ENCODE measurements around the gene H1-8. TPM values are rescaled to one million over a fixed set of nuclear protein-coding genes. Genes with fewer than 3 reads are reported as not detected.
A peak's percentile ranks its signal among the peaks of the same experiment; 100 is the strongest.

H1-8 gene
- total and polyA plus RNA-seq, 7 donors: not detected

- DNase-seq (peak; percentile 45 to 75), ATAC-seq (peak; percentile 27 to 75 (median 53))
- H3K27me3 ChIP-seq (ENCODE audit: insufficient read depth in 3 of 3, low read length in 2 of 3): no peaks in the 10 kb centered on the region
- H3K27ac ChIP-seq: no peak overlapping the region
- intact Hi-C loops (cut with DNase I): no loop called here
- peaks cover 26% of the 10 kb centered on the region for H3K4me1 ChIP-seq
- peaks cover 0 to 33% of the 10 kb centered on the region in 2 donors for H3K36me3 ChIP-seq (ENCODE audit: insufficient read depth in 1 of 2, low read depth in 1 of 2)
- H3K9me3 ChIP-seq: no peaks in the 10 kb centered on the region
- no peak for TF ChIP-seq CTCF (IDR thresholded peaks at IDR 0.05)
- 18 to 27% (median 24%) methylated on average over 11 of the region's 11 CpGs for WGBS, 3 donors
- H3K4me3 ChIP-seq: no peak overlapping the region
Measured at GRCh38 chr3:129557548-129557894, 14.5 kb downstream of the H1-8 start.

- 60 to 70% (median 60%) methylated on average over 15 of the region's 15 CpGs for WGBS, 3 donors
- peak overlapping the region; percentile 23 for H3K27ac ChIP-seq
Measured at GRCh38 chr3:129558081-129558771, 15.3 kb downstream of the H1-8 start.

GRCh38 chr3:129558772-129559564, 16.0 kb downstream of the H1-8 start:
- H3K27me3 ChIP-seq (ENCODE audit: insufficient read depth in 3 of 3, low read length in 2 of 3): no peaks in the 10 kb centered on the region
- peak in 3 of 4 donors; percentile 15 to 53 (median 35) for ATAC-seq
- H3K36me3 ChIP-seq (ENCODE audit: insufficient read depth in 1 of 2, low read depth in 1 of 2): peaks cover 0 to 43% of the 10 kb centered on the region in 2 donors
- TF ChIP-seq CTCF (IDR thresholded peaks at IDR 0.05): no peak
- WGBS, 3 donors: 63 to 81% (median 67%) methylated on average over 10 to 11 of the region's 11 CpGs
- H3K27ac ChIP-seq: no peak overlapping the region
- intact Hi-C loops (cut with DNase I): no loop called here
- peak; percentile 46 to 61 for DNase-seq
- H3K4me3 ChIP-seq: no peak overlapping the region
- H3K9me3 ChIP-seq: no peaks in the 10 kb centered on the region
- peaks cover 27% of the 10 kb centered on the region for H3K4me1 ChIP-seq

More at GRCh38 chr3:129558081-129558771, 15.3 kb downstream of the H1-8 start:
- Histone ChIP-seq H3K9me3 (no peaks in the 10 kb centered on the region), H3K4me1 (peaks cover 26% of the 10 kb centered on the region), H3K27me3 (ENCODE audit: insufficient read depth in 3 of 3, low read length in 2 of 3) (no peaks in the 10 kb centered on the region), H3K4me3 (no peak overlapping the region), H3K36me3 (ENCODE audit: insufficient read depth in 1 of 2, low read depth in 1 of 2) (peaks cover 0 to 38% of the 10 kb centered on the region in 2 donors)
- DNase-seq (peak; percentile 10 to 36), ATAC-seq (no peak)
- TF ChIP-seq CTCF (IDR thresholded peaks at IDR 0.05): no peak
- intact Hi-C loops (cut with DNase I): no loop called here

GRCh38 chr3:129559565-129560079, 16.6 kb downstream of the H1-8 start:
- H3K4me1 ChIP-seq: peaks cover 27% of the 10 kb centered on the region
- TF ChIP-seq CTCF (IDR thresholded peaks at IDR 0.05): no peak
- intact Hi-C loops (cut with DNase I): no loop called here
- DNase-seq (peak; percentile 12 to 46), ATAC-seq (no peak)
- H3K36me3 ChIP-seq (ENCODE audit: insufficient read depth in 1 of 2, low read depth in 1 of 2): peaks cover 0 to 43% of the 10 kb centered on the region in 2 donors
- no peaks in the 10 kb centered on the region for H3K9me3 ChIP-seq
- H3K27me3 ChIP-seq (ENCODE audit: insufficient read depth in 3 of 3, low read length in 2 of 3): no peaks in the 10 kb centered on the region
- no peak overlapping the region for H3K27ac ChIP-seq
- WGBS, 3 donors: 70 to 85% (median 75%) methylated on average over 20 of the region's 20 CpGs
- H3K4me3 ChIP-seq: no peak overlapping the region

Data from psoas muscle (tissue), 8 donors.